GM21381 (cell line): ENCODE results near the gene NPR2.

Experiments used
- ATAC-seq: cut with Tn5 transposase; IDR thresholded peaks from one replicate; pipeline ENCODE4 v1.9.1; 2021; ENCODE audit warnings: mild to moderate bottlenecking, moderate library complexity; ENCODE audit not compliant: unreplicated experiment

The NPR2 gene

GRCh38 chr9:35763181-35763580 is 28.2 kb upstream of the NPR2 start:
- ATAC-seq, result no peak

- no peak for ATAC-seq
Observed at GRCh38 chr9:35763803-35764202, 27.6 kb upstream of the NPR2 start.

GRCh38 chr9:35766997-35767396 is 24.4 kb upstream of the NPR2 start:
- no peak for ATAC-seq

GRCh38 chr9:35767458-35767857 is 23.9 kb upstream of the NPR2 start:
- no peak for ATAC-seq

- no peak for ATAC-seq
Observed at GRCh38 chr9:35769763-35770162, 21.6 kb upstream of the NPR2 start.

GRCh38 chr9:35771075-35771433 is 20.3 kb upstream of the NPR2 start:
- no peak for ATAC-seq

GRCh38 chr9:35771534-35771933 is 19.9 kb upstream of the NPR2 start:
- no peak for ATAC-seq

GRCh38 chr9:35771943-35772342 is 19.4 kb upstream of the NPR2 start:
- no peak for ATAC-seq

- ATAC-seq, result no peak
Observed at GRCh38 chr9:35774907-35775635, 16.3 kb upstream of the NPR2 start.

- ATAC-seq, result no peak
Observed at GRCh38 chr9:35776018-35776417, 15.4 kb upstream of the NPR2 start.

GRCh38 chr9:35778496-35778895 is 12.9 kb upstream of the NPR2 start:
- ATAC-seq, result no peak

- no peak for ATAC-seq
Observed at GRCh38 chr9:35781066-35781465, 10.3 kb upstream of the NPR2 start.

- ATAC-seq, result no peak
Observed at GRCh38 chr9:35783418-35783817, 8.0 kb upstream of the NPR2 start.

GRCh38 chr9:35789541-35789940 is 1.9 kb upstream of the NPR2 start:
- ATAC-seq, result no peak

- no peak for ATAC-seq
Observed at GRCh38 chr9:35790025-35790384, 1.4 kb upstream of the NPR2 start.

GRCh38 chr9:35790385-35791296 is 750 bp upstream of the NPR2 start:
- no peak for ATAC-seq

- no peak for ATAC-seq
Observed at GRCh38 chr9:35792024-35792813, 828 bp downstream of the NPR2 start.

GRCh38 chr9:35792826-35793225 is 1.4 kb downstream of the NPR2 start:
- ATAC-seq, result no peak

- no peak for ATAC-seq
Observed at GRCh38 chr9:35793461-35793860, 2.1 kb downstream of the NPR2 start.

- no peak for ATAC-seq
Observed at GRCh38 chr9:35795695-35796094, 4.3 kb downstream of the NPR2 start.

- ATAC-seq, result peak; percentile 51
Observed at GRCh38 chr9:35797311-35798109, 6.1 kb downstream of the NPR2 start.
